ENCODE measurements around the gene BAZ1A.

DNA sequence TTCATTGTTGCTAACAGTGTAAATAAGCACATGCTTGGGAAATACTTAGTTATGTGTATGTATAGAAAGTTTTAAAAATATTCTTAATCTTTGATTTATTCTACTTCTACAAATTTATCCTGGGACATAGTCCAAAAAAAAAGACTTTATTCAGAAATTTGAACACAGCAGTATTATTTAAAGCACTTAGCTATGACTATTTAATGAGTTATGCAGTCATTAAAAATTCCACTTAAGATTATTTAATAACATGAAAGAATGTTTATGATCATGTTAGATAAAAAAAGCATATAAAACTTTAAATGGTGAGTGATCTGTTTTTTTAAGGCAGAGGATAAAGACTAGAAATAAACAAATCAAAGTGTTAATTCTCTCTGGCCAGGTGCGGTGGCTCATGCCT is 78.3 kb downstream of the BAZ1A start:
- TF ChIP-seq ZNF114 (CRISPR knock-in tag; IDR thresholded peaks at IDR 0.05) (no peak), POLR2AphosphoS5 (IDR thresholded peaks at IDR 0.05; ENCODE audit: low read depth) (no peak), CREB1 (CRISPR knock-in tag; IDR thresholded peaks at IDR 0.05; ENCODE audit: low read depth) (no peak), EZH2 (IDR thresholded peaks at IDR 0.05; ENCODE audit: low read depth, unreplicated experiment) (no peak), JUNB (IDR thresholded peaks at IDR 0.05; ENCODE audit: unreplicated experiment) (no peak), EZH2phosphoT487 (IDR thresholded peaks at IDR 0.05; ENCODE audit: unreplicated experiment) (no peak), ZNF331 (CRISPR knock-in tag; IDR thresholded peaks at IDR 0.05; ENCODE audit: low read depth) (no peak), NANOG (IDR thresholded peaks at IDR 0.05; ENCODE audit: borderline replicate concordance) (no peak), STAT1 (IDR thresholded peaks at IDR 0.05; ENCODE audit: unreplicated experiment) (no peak)
- TF ChIP-seq, protein P1, sequence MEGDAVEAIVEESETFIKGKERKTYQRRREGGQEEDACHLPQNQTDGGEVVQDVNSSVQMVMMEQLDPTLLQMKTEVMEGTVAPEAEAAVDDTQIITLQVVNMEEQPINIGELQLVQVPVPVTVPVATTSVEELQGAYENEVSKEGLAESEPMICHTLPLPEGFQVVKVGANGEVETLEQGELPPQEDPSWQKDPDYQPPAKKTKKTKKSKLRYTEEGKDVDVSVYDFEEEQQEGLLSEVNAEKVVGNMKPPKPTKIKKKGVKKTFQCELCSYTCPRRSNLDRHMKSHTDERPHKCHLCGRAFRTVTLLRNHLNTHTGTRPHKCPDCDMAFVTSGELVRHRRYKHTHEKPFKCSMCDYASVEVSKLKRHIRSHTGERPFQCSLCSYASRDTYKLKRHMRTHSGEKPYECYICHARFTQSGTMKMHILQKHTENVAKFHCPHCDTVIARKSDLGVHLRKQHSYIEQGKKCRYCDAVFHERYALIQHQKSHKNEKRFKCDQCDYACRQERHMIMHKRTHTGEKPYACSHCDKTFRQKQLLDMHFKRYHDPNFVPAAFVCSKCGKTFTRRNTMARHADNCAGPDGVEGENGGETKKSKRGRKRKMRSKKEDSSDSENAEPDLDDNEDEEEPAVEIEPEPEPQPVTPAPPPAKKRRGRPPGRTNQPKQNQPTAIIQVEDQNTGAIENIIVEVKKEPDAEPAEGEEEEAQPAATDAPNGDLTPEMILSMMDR (conservative IDR thresholded peaks at IDR 0.05; ENCODE audit: low read depth in 2 of 2): no peak
- TF ChIP-seq, protein P2, sequence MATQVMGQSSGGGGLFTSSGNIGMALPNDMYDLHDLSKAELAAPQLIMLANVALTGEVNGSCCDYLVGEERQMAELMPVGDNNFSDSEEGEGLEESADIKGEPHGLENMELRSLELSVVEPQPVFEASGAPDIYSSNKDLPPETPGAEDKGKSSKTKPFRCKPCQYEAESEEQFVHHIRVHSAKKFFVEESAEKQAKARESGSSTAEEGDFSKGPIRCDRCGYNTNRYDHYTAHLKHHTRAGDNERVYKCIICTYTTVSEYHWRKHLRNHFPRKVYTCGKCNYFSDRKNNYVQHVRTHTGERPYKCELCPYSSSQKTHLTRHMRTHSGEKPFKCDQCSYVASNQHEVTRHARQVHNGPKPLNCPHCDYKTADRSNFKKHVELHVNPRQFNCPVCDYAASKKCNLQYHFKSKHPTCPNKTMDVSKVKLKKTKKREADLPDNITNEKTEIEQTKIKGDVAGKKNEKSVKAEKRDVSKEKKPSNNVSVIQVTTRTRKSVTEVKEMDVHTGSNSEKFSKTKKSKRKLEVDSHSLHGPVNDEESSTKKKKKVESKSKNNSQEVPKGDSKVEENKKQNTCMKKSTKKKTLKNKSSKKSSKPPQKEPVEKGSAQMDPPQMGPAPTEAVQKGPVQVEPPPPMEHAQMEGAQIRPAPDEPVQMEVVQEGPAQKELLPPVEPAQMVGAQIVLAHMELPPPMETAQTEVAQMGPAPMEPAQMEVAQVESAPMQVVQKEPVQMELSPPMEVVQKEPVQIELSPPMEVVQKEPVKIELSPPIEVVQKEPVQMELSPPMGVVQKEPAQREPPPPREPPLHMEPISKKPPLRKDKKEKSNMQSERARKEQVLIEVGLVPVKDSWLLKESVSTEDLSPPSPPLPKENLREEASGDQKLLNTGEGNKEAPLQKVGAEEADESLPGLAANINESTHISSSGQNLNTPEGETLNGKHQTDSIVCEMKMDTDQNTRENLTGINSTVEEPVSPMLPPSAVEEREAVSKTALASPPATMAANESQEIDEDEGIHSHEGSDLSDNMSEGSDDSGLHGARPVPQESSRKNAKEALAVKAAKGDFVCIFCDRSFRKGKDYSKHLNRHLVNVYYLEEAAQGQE (IDR thresholded peaks at IDR 0.05; ENCODE audit: unreplicated experiment): no peak
- TF ChIP-seq, protein P3, sequence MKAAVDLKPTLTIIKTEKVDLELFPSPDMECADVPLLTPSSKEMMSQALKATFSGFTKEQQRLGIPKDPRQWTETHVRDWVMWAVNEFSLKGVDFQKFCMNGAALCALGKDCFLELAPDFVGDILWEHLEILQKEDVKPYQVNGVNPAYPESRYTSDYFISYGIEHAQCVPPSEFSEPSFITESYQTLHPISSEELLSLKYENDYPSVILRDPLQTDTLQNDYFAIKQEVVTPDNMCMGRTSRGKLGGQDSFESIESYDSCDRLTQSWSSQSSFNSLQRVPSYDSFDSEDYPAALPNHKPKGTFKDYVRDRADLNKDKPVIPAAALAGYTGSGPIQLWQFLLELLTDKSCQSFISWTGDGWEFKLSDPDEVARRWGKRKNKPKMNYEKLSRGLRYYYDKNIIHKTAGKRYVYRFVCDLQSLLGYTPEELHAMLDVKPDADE (IDR thresholded peaks at IDR 0.05): no peak
- TF ChIP-seq, protein P4, sequence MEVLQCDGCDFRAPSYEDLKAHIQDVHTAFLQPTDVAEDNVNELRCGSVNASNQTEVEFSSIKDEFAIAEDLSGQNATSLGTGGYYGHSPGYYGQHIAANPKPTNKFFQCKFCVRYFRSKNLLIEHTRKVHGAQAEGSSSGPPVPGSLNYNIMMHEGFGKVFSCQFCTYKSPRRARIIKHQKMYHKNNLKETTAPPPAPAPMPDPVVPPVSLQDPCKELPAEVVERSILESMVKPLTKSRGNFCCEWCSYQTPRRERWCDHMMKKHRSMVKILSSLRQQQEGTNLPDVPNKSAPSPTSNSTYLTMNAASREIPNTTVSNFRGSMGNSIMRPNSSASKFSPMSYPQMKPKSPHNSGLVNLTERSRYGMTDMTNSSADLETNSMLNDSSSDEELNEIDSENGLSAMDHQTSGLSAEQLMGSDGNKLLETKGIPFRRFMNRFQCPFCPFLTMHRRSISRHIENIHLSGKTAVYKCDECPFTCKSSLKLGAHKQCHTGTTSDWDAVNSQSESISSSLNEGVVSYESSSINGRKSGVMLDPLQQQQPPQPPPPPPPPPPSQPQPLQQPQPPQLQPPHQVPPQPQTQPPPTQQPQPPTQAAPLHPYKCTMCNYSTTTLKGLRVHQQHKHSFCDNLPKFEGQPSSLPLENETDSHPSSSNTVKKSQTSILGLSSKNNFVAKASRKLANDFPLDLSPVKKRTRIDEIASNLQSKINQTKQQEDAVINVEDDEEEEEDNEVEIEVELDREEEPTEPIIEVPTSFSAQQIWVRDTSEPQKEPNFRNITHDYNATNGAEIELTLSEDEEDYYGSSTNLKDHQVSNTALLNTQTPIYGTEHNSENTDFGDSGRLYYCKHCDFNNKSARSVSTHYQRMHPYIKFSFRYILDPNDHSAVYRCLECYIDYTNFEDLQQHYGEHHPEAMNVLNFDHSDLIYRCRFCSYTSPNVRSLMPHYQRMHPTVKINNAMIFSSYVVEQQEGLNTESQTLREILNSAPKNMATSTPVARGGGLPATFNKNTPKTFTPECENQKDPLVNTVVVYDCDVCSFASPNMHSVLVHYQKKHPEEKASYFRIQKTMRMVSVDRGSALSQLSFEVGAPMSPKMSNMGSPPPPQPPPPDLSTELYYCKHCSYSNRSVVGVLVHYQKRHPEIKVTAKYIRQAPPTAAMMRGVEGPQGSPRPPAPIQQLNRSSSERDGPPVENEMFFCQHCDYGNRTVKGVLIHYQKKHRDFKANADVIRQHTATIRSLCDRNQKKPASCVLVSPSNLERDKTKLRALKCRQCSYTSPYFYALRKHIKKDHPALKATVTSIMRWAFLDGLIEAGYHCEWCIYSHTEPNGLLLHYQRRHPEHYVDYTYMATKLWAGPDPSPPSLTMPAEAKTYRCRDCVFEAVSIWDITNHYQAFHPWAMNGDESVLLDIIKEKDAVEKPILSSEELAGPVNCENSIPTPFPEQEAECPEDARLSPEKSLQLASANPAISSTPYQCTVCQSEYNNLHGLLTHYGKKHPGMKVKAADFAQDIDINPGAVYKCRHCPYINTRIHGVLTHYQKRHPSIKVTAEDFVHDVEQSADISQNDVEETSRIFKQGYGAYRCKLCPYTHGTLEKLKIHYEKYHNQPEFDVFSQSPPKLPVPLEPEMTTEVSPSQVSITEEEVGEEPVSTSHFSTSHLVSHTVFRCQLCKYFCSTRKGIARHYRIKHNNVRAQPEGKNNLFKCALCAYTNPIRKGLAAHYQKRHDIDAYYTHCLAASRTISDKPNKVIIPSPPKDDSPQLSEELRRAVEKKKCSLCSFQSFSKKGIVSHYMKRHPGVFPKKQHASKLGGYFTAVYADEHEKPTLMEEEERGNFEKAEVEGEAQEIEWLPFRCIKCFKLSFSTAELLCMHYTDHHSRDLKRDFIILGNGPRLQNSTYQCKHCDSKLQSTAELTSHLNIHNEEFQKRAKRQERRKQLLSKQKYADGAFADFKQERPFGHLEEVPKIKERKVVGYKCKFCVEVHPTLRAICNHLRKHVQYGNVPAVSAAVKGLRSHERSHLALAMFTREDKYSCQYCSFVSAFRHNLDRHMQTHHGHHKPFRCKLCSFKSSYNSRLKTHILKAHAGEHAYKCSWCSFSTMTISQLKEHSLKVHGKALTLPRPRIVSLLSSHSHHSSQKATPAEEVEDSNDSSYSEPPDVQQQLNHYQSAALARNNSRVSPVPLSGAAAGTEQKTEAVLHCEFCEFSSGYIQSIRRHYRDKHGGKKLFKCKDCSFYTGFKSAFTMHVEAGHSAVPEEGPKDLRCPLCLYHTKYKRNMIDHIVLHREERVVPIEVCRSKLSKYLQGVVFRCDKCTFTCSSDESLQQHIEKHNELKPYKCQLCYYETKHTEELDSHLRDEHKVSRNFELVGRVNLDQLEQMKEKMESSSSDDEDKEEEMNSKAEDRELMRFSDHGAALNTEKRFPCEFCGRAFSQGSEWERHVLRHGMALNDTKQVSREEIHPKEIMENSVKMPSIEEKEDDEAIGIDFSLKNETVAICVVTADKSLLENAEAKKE (CRISPR knock-in tag; IDR thresholded peaks at IDR 0.05): no peak
